Mesendoderm (in vitro differentiated cells): ENCODE results near the gene CHST4.

ENCODE experiments used
- DNase-seq: peaks from one replicate; pipeline ENCODE4 v3.0.0; 2013
- H2AK5ac ChIP-seq: 2 replicates; pipeline ENCODE4 v1.6.1; 2013; ENCODE audit warnings: low read length, inconsistent platforms
- H2BK120ac ChIP-seq: 2 replicates; pipeline ENCODE4 v1.6.1; 2013; ENCODE audit warnings: low read depth, mild to moderate bottlenecking, low read length, moderate library complexity, mixed read lengths
- H2BK15ac ChIP-seq: replicated peaks from 2 replicates; pipeline ENCODE4 v1.6.1; 2013; ENCODE audit warnings: low read depth, mild to moderate bottlenecking, moderate library complexity
- H2BK5ac ChIP-seq: 2 replicates; pipeline ENCODE4 v1.6.1; 2013; ENCODE audit warnings: low read length, inconsistent platforms
- H3K18ac ChIP-seq: 2 replicates; pipeline ENCODE4 v1.6.1; 2013; ENCODE audit warnings: mild to moderate bottlenecking, low read length, mixed read lengths
- H3K23ac ChIP-seq: one replicate; pipeline ENCODE4 v1.6.1; 2013; ENCODE audit warnings: low read length
- H3K27ac ChIP-seq: 2 replicates; pipeline ENCODE4 v1.5.1; 2013; ENCODE audit warnings: low read depth, mild to moderate bottlenecking, inconsistent platforms, low read length, moderate library complexity
- H3K27me3 ChIP-seq: 2 replicates; pipeline ENCODE4 v1.6.1; 2013; ENCODE audit warnings: low read length, control low read depth, mild to moderate bottlenecking, inconsistent platforms; ENCODE audit not compliant: insufficient read depth, poor library complexity
- H3K36me3 ChIP-seq: 2 replicates; pipeline ENCODE4 v1.6.1; 2013; ENCODE audit warnings: low read length, inconsistent platforms; ENCODE audit not compliant: control insufficient read depth, insufficient read depth
- H3K4ac ChIP-seq: one replicate; pipeline ENCODE4 v1.6.1; 2013; ENCODE audit warnings: low read depth, mild to moderate bottlenecking, low read length, moderate library complexity
- H3K4me1 ChIP-seq: 2 replicates; pipeline ENCODE4 v1.6.1; 2013; ENCODE audit warnings: low read depth, low read length, inconsistent platforms; ENCODE audit not compliant: control insufficient read depth
- H3K4me2 ChIP-seq: 2 replicates; pipeline ENCODE4 v1.6.1; 2013; ENCODE audit warnings: low read length
- H3K4me3 ChIP-seq: 2 replicates; pipeline ENCODE4 v1.5.1; 2013; ENCODE audit warnings: mild to moderate bottlenecking, low read length
- H3K56ac ChIP-seq: one replicate; pipeline ENCODE4 v1.6.1; 2013; ENCODE audit warnings: low read length
- H3K79me1 ChIP-seq: 2 replicates; pipeline ENCODE4 v1.6.1; 2013; ENCODE audit warnings: low read length, inconsistent platforms
- H3K79me2 ChIP-seq: 2 replicates; pipeline ENCODE4 v1.6.1; 2013; ENCODE audit warnings: mild to moderate bottlenecking, low read length; ENCODE audit not compliant: control insufficient read depth, insufficient read depth
- H3K9ac ChIP-seq: 2 replicates; pipeline ENCODE4 v1.6.1; 2013; ENCODE audit warnings: low read length, inconsistent platforms
- H4K5ac ChIP-seq: one replicate; pipeline ENCODE4 v1.6.1; 2013; ENCODE audit warnings: low read length
- H4K8ac ChIP-seq: one replicate; pipeline ENCODE4 v1.6.1; 2013; ENCODE audit warnings: low read depth, mild to moderate bottlenecking, control low read depth, low read length, moderate library complexity
- WGBS: extraction: QIAGEN DNeasy Blood & Tissue Kit; methylation state at CpG from one replicate; pipeline ENCODE4 v1.1.7; 2013; ENCODE audit warnings: low lambda C conversion rate, missing lambda C conversion rate; ENCODE audit not compliant: insufficient coverage; ENCODE audit errors: extremely low coverage; 5-methylcytosine and 5-hydroxymethylcytosine counted together

The CHST4 gene

DNA sequence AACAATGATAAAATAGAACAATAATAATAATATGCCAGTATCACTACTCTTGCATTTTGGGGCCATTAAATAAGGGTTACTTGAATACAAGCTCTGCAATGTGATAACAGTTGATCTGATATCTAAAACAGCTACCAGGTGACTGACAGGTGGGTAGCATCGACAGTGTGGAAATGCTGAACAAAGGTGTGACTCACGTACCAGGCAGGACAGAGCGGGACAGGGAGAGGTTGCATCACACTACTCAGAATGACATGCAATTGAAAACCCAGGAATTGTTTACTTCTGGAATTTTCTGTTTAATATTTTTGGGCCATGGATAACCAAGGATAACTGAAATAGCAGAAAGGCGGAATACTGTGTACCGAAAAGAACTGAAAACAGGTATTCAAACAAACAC is 21.3 kb upstream of the CHST4 start:
- Histone ChIP-seq H2BK15ac (no peak overlapping the region), H4K8ac (no peak overlapping the region), H3K27ac (no peak overlapping the region), H2BK5ac (no peak overlapping the region), H3K4me2 (no peak overlapping the region), H3K4me1 (no peaks in the 10 kb centered on the region), H3K56ac (no peak overlapping the region), H2BK120ac (no peak overlapping the region), H3K4me3 (no peak overlapping the region), H3K18ac (no peak overlapping the region), H3K27me3 (no peaks in the 10 kb centered on the region), H3K9ac (no peak overlapping the region), H4K5ac (no peak overlapping the region), H2AK5ac (no peak overlapping the region), H3K79me1 (no peaks in the 10 kb centered on the region), H3K79me2 (no peaks in the 10 kb centered on the region), H3K4ac (no peak overlapping the region), H3K23ac (no peak overlapping the region), H3K36me3 (no peaks in the 10 kb centered on the region)
- WGBS = no CpG with 5 or more reads among the region's 5 CpGs
- no peak for DNase-seq

DNA sequence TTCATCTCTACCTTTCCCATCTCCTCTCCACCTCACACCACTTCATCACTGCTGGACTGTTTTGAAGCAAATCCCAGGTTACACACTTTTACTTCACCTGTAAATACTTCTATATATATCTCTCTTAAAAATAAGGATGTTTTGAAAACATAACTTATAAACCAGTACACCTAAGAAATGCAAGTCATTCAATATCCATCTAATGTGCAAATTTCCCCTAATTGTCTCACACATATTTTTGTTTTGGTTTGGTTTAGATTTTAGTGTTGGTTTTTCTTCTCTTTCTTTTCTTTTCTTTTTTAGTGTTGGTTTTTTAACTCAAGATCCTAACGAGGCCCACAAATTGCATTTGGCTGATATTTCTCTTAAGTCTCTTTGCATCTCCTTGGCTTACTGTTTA is 19.2 kb upstream of the CHST4 start:
- Histone ChIP-seq H3K4me2 (no peak overlapping the region), H2BK15ac (no peak overlapping the region), H3K79me2 (no peaks in the 10 kb centered on the region), H2BK120ac (no peak overlapping the region), H3K18ac (no peak overlapping the region), H3K79me1 (no peaks in the 10 kb centered on the region), H2BK5ac (no peak overlapping the region), H3K23ac (no peak overlapping the region), H3K9ac (no peak overlapping the region), H3K27ac (no peak overlapping the region), H3K4ac (no peak overlapping the region), H3K4me1 (no peaks in the 10 kb centered on the region), H4K5ac (no peak overlapping the region), H3K56ac (no peak overlapping the region), H3K4me3 (no peak overlapping the region), H2AK5ac (no peak overlapping the region), H3K36me3 (no peaks in the 10 kb centered on the region), H3K27me3 (no peaks in the 10 kb centered on the region), H4K8ac (no peak overlapping the region)
- DNase-seq = no peak
- WGBS = no CpG with 5 or more reads among the region's 1 CpG

DNA sequence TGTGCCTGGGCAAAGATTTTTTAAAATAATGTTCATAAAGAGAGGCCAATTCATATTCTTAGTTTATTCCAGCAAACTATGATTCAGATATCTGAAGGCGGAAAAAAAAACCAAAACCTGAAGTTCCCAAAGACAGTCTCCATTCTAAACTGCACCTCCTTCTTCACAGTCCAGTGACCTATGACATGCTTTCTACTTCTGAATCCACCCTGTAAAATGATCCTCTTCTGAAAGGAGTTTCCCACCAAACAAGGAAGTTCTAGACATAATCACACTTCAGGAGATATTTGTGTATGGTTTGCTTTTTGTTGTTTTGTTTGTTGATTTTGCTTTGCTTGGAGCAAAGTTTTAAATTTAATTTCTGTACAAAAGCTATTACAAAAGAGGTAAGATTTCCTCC is 12.9 kb upstream of the CHST4 start:
- Histone ChIP-seq H3K4me1 (no peaks in the 10 kb centered on the region), H3K4me2 (no peak overlapping the region), H2BK120ac (no peak overlapping the region), H3K56ac (no peak overlapping the region), H3K9ac (no peak overlapping the region), H3K27me3 (no peaks in the 10 kb centered on the region), H4K5ac (no peak overlapping the region), H3K27ac (no peak overlapping the region), H2BK5ac (no peak overlapping the region), H3K36me3 (no peaks in the 10 kb centered on the region), H3K4ac (no peak overlapping the region), H2AK5ac (no peak overlapping the region), H3K79me1 (no peaks in the 10 kb centered on the region), H2BK15ac (no peak overlapping the region), H3K18ac (no peak overlapping the region), H3K79me2 (no peaks in the 10 kb centered on the region), H3K23ac (no peak overlapping the region), H4K8ac (no peak overlapping the region), H3K4me3 (no peak overlapping the region)
- DNase-seq = no peak
- WGBS = no CpG with 5 or more reads among the region's 1 CpG

GRCh38 chr16:71514476-71514875 is 11.8 kb upstream of the CHST4 start:
- no peaks in the 10 kb centered on the region for H3K27me3 ChIP-seq
- no peak overlapping the region for H4K5ac ChIP-seq
- no peaks in the 10 kb centered on the region for H3K79me2 ChIP-seq
- no peak overlapping the region for H3K23ac ChIP-seq
- no peak overlapping the region for H2BK15ac ChIP-seq
- H3K4ac ChIP-seq = no peak overlapping the region
- H4K8ac ChIP-seq = no peak overlapping the region
- H3K79me1 ChIP-seq = no peaks in the 10 kb centered on the region
- H2BK5ac ChIP-seq = no peak overlapping the region
- H3K4me2 ChIP-seq = no peak overlapping the region
- no CpG with 5 or more reads among the region's 7 CpGs for WGBS
- H3K18ac ChIP-seq = no peak overlapping the region
- no peak overlapping the region for H2BK120ac ChIP-seq
- no peak overlapping the region for H3K4me3 ChIP-seq
- no peak overlapping the region for H2AK5ac ChIP-seq
- no peak overlapping the region for H3K27ac ChIP-seq
- no peaks in the 10 kb centered on the region for H3K4me1 ChIP-seq
- no peak overlapping the region for H3K56ac ChIP-seq
- no peak overlapping the region for H3K9ac ChIP-seq
- DNase-seq = no peak
- H3K36me3 ChIP-seq = no peaks in the 10 kb centered on the region

GRCh38 chr16:71515026-71515425 is 11.2 kb upstream of the CHST4 start:
- Histone ChIP-seq H3K36me3 (no peaks in the 10 kb centered on the region), H3K27me3 (no peaks in the 10 kb centered on the region), H2BK120ac (no peak overlapping the region), H3K4me3 (no peak overlapping the region), H3K4me1 (no peaks in the 10 kb centered on the region), H3K9ac (no peak overlapping the region), H2AK5ac (no peak overlapping the region), H2BK15ac (no peak overlapping the region), H3K56ac (no peak overlapping the region), H3K79me1 (no peaks in the 10 kb centered on the region), H4K5ac (no peak overlapping the region), H3K79me2 (no peaks in the 10 kb centered on the region), H3K27ac (no peak overlapping the region), H3K23ac (no peak overlapping the region), H3K18ac (no peak overlapping the region), H2BK5ac (no peak overlapping the region), H3K4ac (no peak overlapping the region), H4K8ac (no peak overlapping the region), H3K4me2 (no peak overlapping the region)
- WGBS = no CpG with 5 or more reads among the region's 3 CpGs
- peak; percentile 39 for DNase-seq

DNA sequence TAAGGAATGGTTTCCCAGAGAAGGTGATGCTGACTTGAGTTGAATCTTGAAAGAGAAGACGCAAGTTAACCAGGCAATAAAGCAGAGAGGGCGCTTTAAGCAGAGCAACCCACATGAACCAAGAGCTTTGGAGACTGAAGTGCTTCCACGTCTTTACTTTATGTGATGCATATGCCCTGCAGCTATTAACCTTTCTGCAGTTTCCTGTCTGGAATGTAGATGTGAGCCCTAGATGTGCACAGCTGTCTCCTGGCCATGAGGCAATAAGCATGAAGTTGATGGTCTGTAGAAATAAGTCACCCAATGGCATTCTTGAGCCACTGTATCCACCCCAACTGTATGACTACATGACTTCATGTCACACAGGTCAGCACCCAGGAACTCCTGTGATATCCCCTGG is 5.7 kb upstream of the CHST4 start:
- no peak overlapping the region for H3K4ac ChIP-seq
- H2BK15ac ChIP-seq = no peak overlapping the region
- H3K4me1 ChIP-seq = peaks cover 1% of the 10 kb centered on the region
- H3K23ac ChIP-seq = no peak overlapping the region
- no peak overlapping the region for H3K4me2 ChIP-seq
- H4K8ac ChIP-seq = no peak overlapping the region
- no peaks in the 10 kb centered on the region for H3K27me3 ChIP-seq
- no peak overlapping the region for H2BK5ac ChIP-seq
- H3K4me3 ChIP-seq = no peak overlapping the region
- H3K56ac ChIP-seq = no peak overlapping the region
- DNase-seq = no peak
- H3K27ac ChIP-seq = no peak overlapping the region
- H3K36me3 ChIP-seq = no peaks in the 10 kb centered on the region
- no peak overlapping the region for H3K9ac ChIP-seq
- no peak overlapping the region for H4K5ac ChIP-seq
- no peak overlapping the region for H3K18ac ChIP-seq
- H2BK120ac ChIP-seq = no peak overlapping the region
- H3K79me2 ChIP-seq = no peaks in the 10 kb centered on the region
- H2AK5ac ChIP-seq = no peak overlapping the region
- H3K79me1 ChIP-seq = no peaks in the 10 kb centered on the region
- WGBS = no CpG with 5 or more reads among the region's 3 CpGs
